ENCODE measurements around the gene PAK1. TPM values are rescaled to one million over a fixed set of nuclear protein-coding genes. Genes with fewer than 3 reads are reported as not detected.

The PAK1 gene
- total and polyA plus RNA-seq, 2 of the 8 experiments (the other 6 are each of a cell fraction or from before 2014, with no cell fraction given): 87.7 to 151 TPM

DNA sequence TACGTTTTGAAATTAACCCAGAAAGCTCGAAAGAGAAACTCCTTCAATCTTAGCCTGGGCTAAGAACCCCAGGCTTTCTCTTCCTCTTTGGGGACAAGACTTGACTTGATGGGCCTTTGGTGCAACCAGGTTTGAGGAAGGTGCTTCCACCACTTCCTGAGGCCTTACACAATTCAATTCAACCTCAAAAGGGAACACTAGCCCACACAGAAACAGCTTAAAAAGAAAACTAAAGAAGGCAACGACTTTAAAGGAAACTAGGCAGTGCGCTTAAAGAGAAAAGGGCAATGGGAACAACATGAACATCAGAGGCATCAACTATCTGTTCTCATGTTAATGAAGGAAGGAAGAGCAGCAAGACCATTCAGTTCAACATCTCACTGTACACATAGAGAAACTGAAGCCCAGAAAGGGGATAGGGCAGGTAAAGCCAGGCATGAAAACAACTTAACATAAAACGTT, 24.8 kb downstream of the PAK1 start:
- Histone ChIP-seq H3K9ac (replicated peaks in 1 of 4; ENCODE audit: extremely low read depth in 1 of 4, low read depth in 3 of 4, low read length in 3 of 4) (no peak overlapping the region; a peak in 1 of 7 replicates), H2BK120ac (replicated peaks; ENCODE audit: low read depth, low read length) (no peak overlapping the region), H3K4me1 (replicated peaks in 1 of 4; ENCODE audit: control insufficient read depth in 3 of 4, insufficient read depth in 4 of 4, low read length in 3 of 4) (peaks cover 0 to 14% (median 8%) of the 10 kb centered on the region in 4 experiments; a peak in 5 of 7 replicates), H3K4me2 (ENCODE audit: insufficient read depth in 1 of 2, low read depth in 2 of 2, low read length in 2 of 2) (peak overlapping the region; percentile 43 to 55; a peak in 3 of 4 replicates), H4K20me1 (replicated peaks in 1 of 2; ENCODE audit: control insufficient read depth in 1 of 2, insufficient read depth in 2 of 2, low read length in 2 of 2) (no peaks in the 10 kb centered on the region), H3K79me1 (ENCODE audit: low read depth, low read length) (no peaks in the 10 kb centered on the region; the same call in 1 of the 2 replicates), H3K23me2 (ENCODE audit: low read depth, low read length) (no peaks in the 10 kb centered on the region), H4K91ac (replicated peaks; ENCODE audit: insufficient read length, low read length) (no peak overlapping the region), H3K27ac (ENCODE audit: low read depth, low read length) (peak overlapping the region; percentile 14; the same call in 1 of the 2 replicates), H4K8ac (ENCODE audit: extremely low read depth, insufficient read depth, low read length) (no peak overlapping the region), H3K14ac (ENCODE audit: insufficient read length) (no peak overlapping the region), H2BK15ac (ENCODE audit: low read length) (no peak overlapping the region), H2BK12ac (ENCODE audit: low read depth, low read length) (no peak overlapping the region; the same call in 1 of the 2 replicates), H3K4ac (replicated peaks; ENCODE audit: insufficient read length, low read depth, low read length) (no peak overlapping the region), H3K36me3 (ENCODE audit: control insufficient read depth in 2 of 4, insufficient read depth in 4 of 4, low read length in 3 of 4) (peaks cover 0 to 3% (median 0%) of the 10 kb centered on the region in 4 experiments; a peak in 1 of 8 replicates), H3K4me3 (ENCODE audit: extremely low read depth in 1 of 4, insufficient read depth in 2 of 4, low read depth in 3 of 4, low read length in 4 of 4) (peak overlapping the region in 1 of 4 experiments; percentile 13; a peak in 1 of 8 replicates), H2BK5ac (ENCODE audit: low read depth, low read length) (peak overlapping the region; percentile 9; the same call in 1 of the 2 replicates), H2AK5ac (ENCODE audit: low read depth, low read length) (no peak overlapping the region), H2AFZ (ENCODE audit: low read length) (no peak overlapping the region), H3K9me3 (ENCODE audit: insufficient read depth in 2 of 2, low read depth in 1 of 2, low read length in 1 of 2) (no peaks in the 10 kb centered on the region), H3K56ac (replicated peaks; ENCODE audit: insufficient read length, low read depth, low read length) (no peak overlapping the region), H3K27me3 (replicated peaks in 1 of 4; ENCODE audit: control insufficient read depth in 3 of 4, extremely low read depth in 1 of 4, insufficient read depth in 3 of 4, low read length in 3 of 4) (no peaks in the 10 kb centered on the region), H2BK20ac (ENCODE audit: low read length) (no peak overlapping the region), H3K23ac (ENCODE audit: insufficient read length) (no peak overlapping the region), H4K5ac (ENCODE audit: insufficient read length, low read depth, low read length) (peak overlapping the region; percentile 34), H3K18ac (ENCODE audit: extremely low read depth, low read length) (0 out of 2 replicates have a peak overlapping the region, but pooled peaks have one; percentile 66), H3K79me2 (ENCODE audit: control insufficient read depth in 1 of 2, insufficient read depth in 2 of 2, low read length in 2 of 2) (peaks cover 0 to 86% of the 10 kb centered on the region in 2 experiments; a peak in 3 of 4 replicates)
- ChIA-PET CTCF (ENCODE audit: partially characterized antibody) (interaction anchor here (1.2 to 1.5 kb wide), 2 partner anchors 23 to 79 kb away, joined by 3 to 6 read pairs; no protein-coding TSS in a partner anchor), POLR2A (ENCODE audit: partially characterized antibody) (interaction anchor here (0.7 to 5.3 kb wide), 3 partner anchors 11 to 93 kb away, joined by 3 to 19 read pairs (median 3); no protein-coding TSS in a partner anchor)
- DNase-seq (ENCODE audit: low read depth in 1 of 2, low spot score in 2 of 2): no peak
- FAIRE-seq: peak; percentile 74
- TF ChIP-seq NANOG (IDR thresholded peaks at IDR 0.05; ENCODE audit: insufficient read depth, low read depth, low read length, poor library complexity, severe bottlenecking): peak; percentile 34
- TF ChIP-seq SUZ12 (IDR thresholded peaks at IDR 0.05; ENCODE audit: low read length): no peak
- 35% methylated on average over 5 of the region's 5 CpGs; no CpG with 5 or more reads in 1 of the 2 experiments for WGBS, 2 experiments (ENCODE audit: extremely low coverage in 1 of 2, insufficient coverage in 1 of 2, insufficient read length in 1 of 2, insufficient replicate concordance in 2 of 2, low coverage in 1 of 2, low lambda C conversion rate in 2 of 2, missing lambda C conversion rate in 1 of 2)
